ENCODE measurements around the gene THEM5.

DNA sequence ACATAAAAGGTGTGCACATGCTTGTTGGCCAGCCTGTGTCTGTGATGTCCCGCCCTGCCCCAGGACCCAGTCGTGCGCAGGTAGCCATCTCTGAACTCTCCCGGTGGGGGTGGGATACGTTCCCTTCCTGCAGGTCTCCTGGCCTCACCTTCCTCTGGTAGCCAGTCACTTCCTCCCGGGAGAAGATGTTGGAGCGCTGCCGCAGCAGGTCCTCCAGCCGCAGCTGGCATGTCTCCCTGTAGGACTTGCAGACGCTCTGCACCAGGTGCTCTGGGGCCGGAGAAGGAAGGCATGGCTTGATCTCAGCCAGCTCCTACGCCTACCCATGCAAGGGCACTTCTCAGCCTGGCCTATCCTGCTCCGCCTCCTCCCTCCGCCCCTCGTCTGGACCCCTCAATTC, 39.1 kb downstream of the THEM5 start:
- TF ChIP-seq, protein P1, sequence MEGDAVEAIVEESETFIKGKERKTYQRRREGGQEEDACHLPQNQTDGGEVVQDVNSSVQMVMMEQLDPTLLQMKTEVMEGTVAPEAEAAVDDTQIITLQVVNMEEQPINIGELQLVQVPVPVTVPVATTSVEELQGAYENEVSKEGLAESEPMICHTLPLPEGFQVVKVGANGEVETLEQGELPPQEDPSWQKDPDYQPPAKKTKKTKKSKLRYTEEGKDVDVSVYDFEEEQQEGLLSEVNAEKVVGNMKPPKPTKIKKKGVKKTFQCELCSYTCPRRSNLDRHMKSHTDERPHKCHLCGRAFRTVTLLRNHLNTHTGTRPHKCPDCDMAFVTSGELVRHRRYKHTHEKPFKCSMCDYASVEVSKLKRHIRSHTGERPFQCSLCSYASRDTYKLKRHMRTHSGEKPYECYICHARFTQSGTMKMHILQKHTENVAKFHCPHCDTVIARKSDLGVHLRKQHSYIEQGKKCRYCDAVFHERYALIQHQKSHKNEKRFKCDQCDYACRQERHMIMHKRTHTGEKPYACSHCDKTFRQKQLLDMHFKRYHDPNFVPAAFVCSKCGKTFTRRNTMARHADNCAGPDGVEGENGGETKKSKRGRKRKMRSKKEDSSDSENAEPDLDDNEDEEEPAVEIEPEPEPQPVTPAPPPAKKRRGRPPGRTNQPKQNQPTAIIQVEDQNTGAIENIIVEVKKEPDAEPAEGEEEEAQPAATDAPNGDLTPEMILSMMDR (IDR thresholded peaks at IDR 0.05) = no peak
- TF ChIP-seq POLR2A (IDR thresholded peaks at IDR 0.05) = no peak
